Aorta (tissue), 5 donors: ENCODE measurements around the gene TMEM222. TPM values are rescaled to one million over a fixed set of nuclear protein-coding genes. Genes with fewer than 3 reads are reported as not detected.

Experiments used
- ATAC-seq: fragments of 200-7000 bp; cut with Tn5 transposase; one replicate; pipeline ENCODE4 v1.9.1; 2022; ENCODE audit warnings: moderate library complexity; ENCODE audit not compliant: low FRiP score
- DNase-seq, 2 donors: peaks; one replicate each; pipeline ENCODE4 v3.0.0-alpha.2; 2020
- H3K27ac ChIP-seq, 2 donors: one replicate each; pipeline ENCODE4 v1.5.1; 2013; ENCODE audit warnings: low read length in 2 of 2, mild to moderate bottlenecking in 2 of 2, moderate library complexity in 2 of 2, control low read depth in 1 of 2, inconsistent platforms in 1 of 2, low read depth in 1 of 2
- H3K27me3 ChIP-seq, 2 donors: one replicate each; pipeline ENCODE4 v1.6.1; 2013; ENCODE audit warnings: control low read depth in 1 of 2, low read length in 1 of 2, mild to moderate bottlenecking in 1 of 2, moderate library complexity in 1 of 2; ENCODE audit not compliant: insufficient read depth in 2 of 2, control insufficient read depth in 1 of 2
- H3K36me3 ChIP-seq, 2 donors: one replicate each; pipeline ENCODE4 v1.6.1; 2013; ENCODE audit warnings: control low read depth in 1 of 2, low read length in 1 of 2, mild to moderate bottlenecking in 1 of 2; ENCODE audit not compliant: insufficient read depth in 2 of 2, control insufficient read depth in 1 of 2
- H3K4me1 ChIP-seq, 2 donors: one replicate each; pipeline ENCODE4 v1.6.1; 2013; ENCODE audit warnings: low read length in 2 of 2, control low read depth in 1 of 2, mild to moderate bottlenecking in 1 of 2, moderate library complexity in 1 of 2; ENCODE audit not compliant: insufficient read depth in 2 of 2, control insufficient read depth in 1 of 2
- H3K4me3 ChIP-seq, 2 donors: one replicate each; pipeline ENCODE4 v1.5.1; 2013; ENCODE audit warnings: low read length in 2 of 2, control low read depth in 1 of 2, mild to moderate bottlenecking in 1 of 2
- H3K9me3 ChIP-seq: one replicate; pipeline ENCODE4 v1.6.1; 2013; ENCODE audit warnings: mild to moderate bottlenecking, low read length; ENCODE audit not compliant: control insufficient read depth
- WGBS, 2 donors: extraction: QIAGEN DNeasy Blood & Tissue Kit; methylation state at CpG; one replicate each; pipeline ENCODE4 v1.1.7; 2013; 5-methylcytosine and 5-hydroxymethylcytosine counted together
- intact Hi-C, 2 donors: fragments of 100-400 bp; cut with DNase I; formaldehyde crosslinking; loops; one replicate each; pipeline versions ENCODE4 v1.14.2 to v1.15.0; 2022
- polyA plus RNA-seq, 2 donors: library from polyadenylated mRNA; stranded (reverse); fragments of 200-250 nt; gene quantifications; one replicate each; pipeline ENCODE4 v1.2.3, GENCODE V29; 2013
- total RNA-seq, 2 donors: library from RNA; stranded (reverse); fragmentation: NEBNext Ultra II Directional; extraction: Animal tissue kit (Norgen Biotek cat#: 25700); gene quantifications; one replicate each; pipeline ENCODE4 v1.2.1, GENCODE V29; 2021
- donor health status: healthy with polysubstance abuse.
- donor health status: Bipolar disorder and iron deficiency.
- donor health status: DM: no; HTN: no; CAD: no.
- donor health status: DM: no; HTN: no; CAD: no.
- donor health status: DM: yes; HTN: yes; CAD: no.

The TMEM222 gene
- total and polyA plus RNA-seq, 4 donors: 19.9 to 49.1 (median 29.9) TPM

GRCh38 chr1:27365372-27366112, 43.6 kb downstream of the TMEM222 start:
- H3K27me3 ChIP-seq: no peaks in the 10 kb centered on the region
- WGBS, 2 donors: 1 to 2% methylated on average over 40 of the region's 40 CpGs
- H3K4me3 ChIP-seq: peak overlapping the region; percentile 82 to 87
- H3K36me3 ChIP-seq: peaks cover 0 to 5% of the 10 kb centered on the region in 2 donors
- no peaks in the 10 kb centered on the region for H3K4me1 ChIP-seq
- ATAC-seq: peak; percentile 91
- peak overlapping the region; percentile 45 to 93 for H3K27ac ChIP-seq
- intact Hi-C loops: loop anchor here (1.0 to 2.0 kb wide), 2 partner anchors 43 kb away; partner anchors contain the start of gene TMEM222 (in 2 of the 2)
- DNase-seq: peak; percentile 92 to 97
- no peaks in the 10 kb centered on the region for H3K9me3 ChIP-seq

DNA sequence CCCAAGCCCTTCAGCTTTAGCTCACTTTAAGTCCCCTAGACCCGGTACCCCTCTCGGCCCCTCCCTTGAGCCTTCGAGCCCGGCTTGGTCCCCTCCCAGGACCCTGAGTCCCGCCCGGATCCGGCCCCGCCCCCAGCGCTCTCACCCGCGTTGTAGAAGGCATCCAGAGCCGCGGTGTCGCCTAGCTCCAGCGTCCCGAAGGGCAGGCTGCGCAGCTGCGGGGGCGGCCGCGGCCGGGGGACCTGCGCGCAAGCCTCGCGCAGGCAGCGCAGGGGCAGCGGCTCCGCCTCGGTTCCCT, 44.1 kb downstream of the TMEM222 start:
- H3K4me1 ChIP-seq: no peaks in the 10 kb centered on the region
- ATAC-seq (peak; percentile 79), DNase-seq (peak; percentile 94 to 97)
- peak overlapping the region; percentile 45 to 93 for H3K27ac ChIP-seq
- intact Hi-C loops: loop anchor here in 1 of 2 donors (1.0 kb wide), 1 partner anchor 44 kb away; the partner anchor contains the start of gene TMEM222
- H3K36me3 ChIP-seq: peaks cover 0 to 5% of the 10 kb centered on the region in 2 donors
- no peaks in the 10 kb centered on the region for H3K9me3 ChIP-seq
- WGBS, 2 donors: 0 to 1% methylated on average over 30 of the region's 30 CpGs
- no peaks in the 10 kb centered on the region for H3K27me3 ChIP-seq
- peak overlapping the region; percentile 82 to 87 for H3K4me3 ChIP-seq

DNA sequence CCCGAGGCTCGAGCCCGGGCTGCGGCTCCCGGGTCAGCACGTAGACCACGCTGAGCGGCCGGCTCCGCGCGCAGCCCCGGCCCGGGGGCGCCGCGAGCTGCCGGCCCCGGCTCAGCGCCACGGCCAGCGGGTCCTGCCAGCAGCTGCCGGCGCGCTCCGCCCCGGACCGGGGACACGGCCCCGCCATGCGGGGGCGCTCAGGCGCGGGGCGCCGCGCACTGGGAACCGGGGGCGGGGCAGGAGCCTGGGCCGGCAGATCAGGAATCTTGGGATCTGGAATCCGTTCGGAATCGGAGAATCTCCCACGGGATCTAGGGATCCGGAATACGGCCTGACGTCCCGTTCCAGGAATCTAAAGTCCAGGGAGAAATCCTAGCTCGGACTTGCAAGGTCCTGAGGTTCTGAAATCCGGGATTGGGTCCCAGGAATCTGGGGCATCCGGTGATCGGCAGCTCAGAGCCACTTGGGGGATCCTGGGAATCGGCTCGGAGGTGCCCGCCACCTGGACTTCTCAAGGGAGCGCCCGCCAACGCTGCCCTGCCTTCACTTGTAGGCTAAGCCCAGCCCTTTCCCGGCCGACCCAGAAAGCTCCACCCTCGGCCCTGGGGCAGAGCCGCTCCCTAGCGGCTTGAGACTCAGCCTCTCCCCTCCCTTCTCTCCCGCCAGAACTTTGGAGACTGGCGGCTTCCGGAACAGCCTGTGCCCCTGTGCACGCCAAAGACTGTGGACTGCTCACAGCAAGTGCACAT, 44.6 kb downstream of the TMEM222 start, which contains the start of gene MAP3K6:
TSS of gene MAP3K6 (minus strand) at position 551 of the 749 bp plus-strand sequence. CDS start at position 187, 364 bp downstream.
- Histone ChIP-seq H3K9me3 (no peaks in the 10 kb centered on the region), H3K27me3 (no peaks in the 10 kb centered on the region), H3K4me1 (no peaks in the 10 kb centered on the region), H3K27ac (peak within 1 kb of the TSS; percentile 93 to 94), H3K4me3 (peak within 1 kb of the TSS; percentile 82 to 87), H3K36me3 (peaks cover 0 to 4% of the 10 kb centered on the region in 2 donors)
- DNase-seq (peak; percentile 94 to 96), ATAC-seq (peak; percentile 88)
- WGBS, 2 donors: 0 to 1% methylated on average over 58 to 67 of the region's 67 CpGs
- intact Hi-C loops: loop anchor here in 1 of 2 donors (1.0 kb wide), 1 partner anchor 44 kb away; the partner anchor contains the start of gene TMEM222

- Histone ChIP-seq H3K27me3 (no peaks in the 10 kb centered on the region), H3K4me1 (no peaks in the 10 kb centered on the region), H3K9me3 (no peaks in the 10 kb centered on the region), H3K36me3 (peaks cover 0 to 2% of the 10 kb centered on the region in 2 donors), H3K27ac (peak overlapping the region; percentile 80 to 94), H3K4me3 (no peak overlapping the region)
- DNase-seq (no peak), ATAC-seq (no peak)
- intact Hi-C loops: no loop called here
- WGBS, 2 donors: 16 to 19% methylated on average over 8 of the region's 8 CpGs
Observed at GRCh38 chr1:27367160-27367650, 45.2 kb downstream of the TMEM222 start.

DNA sequence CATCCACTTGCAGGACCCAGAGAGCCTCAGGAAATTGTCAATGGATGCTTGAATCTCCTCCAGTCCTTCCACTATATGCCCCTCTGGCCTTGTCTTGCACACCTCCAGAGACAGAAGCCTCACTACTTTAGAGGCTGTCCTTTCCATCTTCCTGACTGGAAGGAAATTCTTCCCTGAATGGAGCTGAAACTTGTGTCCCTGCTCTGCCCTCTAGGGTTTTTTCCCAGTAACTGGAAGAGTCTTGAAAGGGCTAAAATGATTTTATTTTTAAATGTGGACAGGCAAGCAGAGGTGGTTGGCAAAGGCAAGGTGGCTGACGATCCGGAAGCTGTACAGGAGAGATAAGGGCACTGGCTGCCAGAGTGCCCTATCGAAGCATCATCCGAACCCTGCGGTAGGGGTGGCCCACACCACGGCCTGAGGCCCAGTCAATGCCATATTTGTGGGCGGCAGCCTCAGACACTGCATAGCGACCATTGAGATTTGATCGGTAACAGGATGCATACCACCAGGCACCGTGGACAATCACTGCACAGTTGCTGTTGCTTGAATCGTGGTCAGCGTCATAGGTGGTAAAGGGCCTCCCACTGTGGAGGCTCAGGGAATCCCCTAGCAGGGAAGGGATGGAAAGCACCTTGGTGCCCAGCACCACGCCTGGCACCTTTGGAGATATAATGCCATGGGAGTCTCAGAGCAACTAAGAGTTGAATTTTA, 47.1 kb downstream of the TMEM222 start:
- H3K4me1 ChIP-seq: no peaks in the 10 kb centered on the region
- H3K36me3 ChIP-seq: peaks cover 0 to 2% of the 10 kb centered on the region in 2 donors
- no peaks in the 10 kb centered on the region for H3K27me3 ChIP-seq
- no peak overlapping the region for H3K27ac ChIP-seq
- H3K4me3 ChIP-seq: no peak overlapping the region
- intact Hi-C loops: no loop called here
- WGBS, 2 donors: 78 to 85% methylated on average over 13 of the region's 13 CpGs
- ATAC-seq: no peak
- H3K9me3 ChIP-seq: no peaks in the 10 kb centered on the region
- no peak for DNase-seq

DNA sequence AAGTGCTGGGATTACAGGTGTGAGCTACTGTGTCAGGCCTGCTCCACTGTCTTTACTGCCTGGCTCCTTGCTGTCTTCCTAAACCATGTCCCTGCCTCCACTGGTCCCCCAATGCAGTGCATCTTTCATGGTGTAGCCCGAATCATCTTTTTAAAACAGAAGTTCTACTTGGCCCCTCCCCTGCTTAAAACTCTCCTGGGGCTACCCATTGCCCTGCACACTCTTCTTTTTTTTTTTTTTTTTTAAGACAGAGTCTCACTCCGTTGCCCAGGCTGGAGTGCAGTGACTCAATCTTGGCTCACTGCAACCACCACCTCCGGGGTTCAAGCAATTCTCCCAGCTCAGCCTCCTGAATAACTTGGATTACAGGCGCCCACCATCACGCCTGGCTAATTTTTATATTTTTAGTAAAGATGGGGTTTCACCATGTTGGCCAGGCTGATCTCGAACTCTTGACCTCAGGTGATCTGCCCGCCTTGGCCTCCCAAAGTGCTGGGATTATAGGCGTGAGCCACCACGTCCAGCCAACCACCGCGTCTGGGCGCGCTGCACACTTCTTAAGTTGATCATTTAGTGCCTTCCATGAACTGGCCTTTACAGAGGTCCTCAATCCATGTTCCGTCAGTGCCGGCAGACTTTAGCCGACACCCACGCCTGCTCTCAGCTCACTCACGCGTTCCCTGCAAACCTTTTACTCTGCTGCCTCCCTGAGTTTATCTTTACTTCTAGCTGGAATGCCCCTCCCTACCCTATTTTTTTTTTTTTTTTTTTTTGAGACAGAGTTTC, 50.3 kb downstream of the TMEM222 start:
- intact Hi-C loops: no loop called here
- no peak overlapping the region for H3K4me3 ChIP-seq
- DNase-seq: no peak
- H3K36me3 ChIP-seq: no peaks in the 10 kb centered on the region
- H3K4me1 ChIP-seq: no peaks in the 10 kb centered on the region
- no peak overlapping the region for H3K27ac ChIP-seq
- H3K27me3 ChIP-seq: no peaks in the 10 kb centered on the region
- 90 to 92% methylated on average over 19 of the region's 19 CpGs for WGBS, 2 donors
- no peak for ATAC-seq
- no peaks in the 10 kb centered on the region for H3K9me3 ChIP-seq

DNA sequence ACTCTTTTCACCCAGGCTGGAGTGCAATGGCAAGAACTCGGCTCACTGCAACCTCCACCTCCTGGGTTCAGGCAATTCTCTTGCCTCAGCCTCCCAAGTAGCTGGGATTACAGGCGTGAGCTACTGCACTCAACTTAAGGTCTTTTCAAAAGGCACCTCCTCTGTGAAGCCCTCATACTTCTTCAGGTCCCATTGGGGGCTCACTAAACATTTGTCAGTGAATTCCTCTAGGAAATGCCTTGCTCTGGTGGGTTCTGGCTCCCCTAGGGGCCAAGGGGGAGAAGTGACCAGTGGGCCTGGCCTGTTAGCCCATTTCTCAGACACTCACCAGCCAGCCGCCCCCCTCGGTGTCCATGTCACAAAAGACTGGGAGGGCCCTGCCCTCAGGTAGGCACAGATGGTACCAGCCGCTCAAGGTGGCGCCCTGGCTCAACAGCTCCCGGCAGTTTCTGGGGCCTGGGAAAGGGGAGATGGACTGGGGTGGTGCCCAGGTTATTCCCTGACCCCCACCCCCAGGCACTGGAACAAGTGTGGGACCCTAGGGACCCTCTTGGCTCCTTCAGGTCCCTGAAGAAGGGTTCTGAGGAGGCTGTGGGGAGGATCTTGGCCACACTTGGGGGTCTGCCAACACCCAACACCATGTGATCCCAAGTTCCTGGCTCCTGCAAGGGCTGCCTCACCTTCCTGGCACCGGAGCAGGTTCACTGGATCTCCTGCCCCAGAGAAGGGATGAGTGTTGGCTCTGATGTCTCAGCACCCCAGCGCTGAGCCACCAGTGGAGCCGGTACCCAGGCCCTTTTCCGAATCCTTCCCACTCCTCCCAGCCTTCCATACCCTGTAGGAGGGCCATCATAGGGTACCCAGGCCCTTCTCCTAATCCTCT, 51.1 kb downstream of the TMEM222 start:
- intact Hi-C loops: no loop called here
- DNase-seq: no peak
- H3K27me3 ChIP-seq: no peaks in the 10 kb centered on the region
- H3K27ac ChIP-seq: no peak overlapping the region
- ATAC-seq: no peak
- 90 to 91% methylated on average over 11 of the region's 11 CpGs for WGBS, 2 donors
- H3K36me3 ChIP-seq: no peaks in the 10 kb centered on the region
- H3K4me3 ChIP-seq: no peak overlapping the region
- H3K9me3 ChIP-seq: no peaks in the 10 kb centered on the region
- no peaks in the 10 kb centered on the region for H3K4me1 ChIP-seq
